Measurements from ENCODE around the gene SLC6A8.

SLC6A8 gene

DNA sequence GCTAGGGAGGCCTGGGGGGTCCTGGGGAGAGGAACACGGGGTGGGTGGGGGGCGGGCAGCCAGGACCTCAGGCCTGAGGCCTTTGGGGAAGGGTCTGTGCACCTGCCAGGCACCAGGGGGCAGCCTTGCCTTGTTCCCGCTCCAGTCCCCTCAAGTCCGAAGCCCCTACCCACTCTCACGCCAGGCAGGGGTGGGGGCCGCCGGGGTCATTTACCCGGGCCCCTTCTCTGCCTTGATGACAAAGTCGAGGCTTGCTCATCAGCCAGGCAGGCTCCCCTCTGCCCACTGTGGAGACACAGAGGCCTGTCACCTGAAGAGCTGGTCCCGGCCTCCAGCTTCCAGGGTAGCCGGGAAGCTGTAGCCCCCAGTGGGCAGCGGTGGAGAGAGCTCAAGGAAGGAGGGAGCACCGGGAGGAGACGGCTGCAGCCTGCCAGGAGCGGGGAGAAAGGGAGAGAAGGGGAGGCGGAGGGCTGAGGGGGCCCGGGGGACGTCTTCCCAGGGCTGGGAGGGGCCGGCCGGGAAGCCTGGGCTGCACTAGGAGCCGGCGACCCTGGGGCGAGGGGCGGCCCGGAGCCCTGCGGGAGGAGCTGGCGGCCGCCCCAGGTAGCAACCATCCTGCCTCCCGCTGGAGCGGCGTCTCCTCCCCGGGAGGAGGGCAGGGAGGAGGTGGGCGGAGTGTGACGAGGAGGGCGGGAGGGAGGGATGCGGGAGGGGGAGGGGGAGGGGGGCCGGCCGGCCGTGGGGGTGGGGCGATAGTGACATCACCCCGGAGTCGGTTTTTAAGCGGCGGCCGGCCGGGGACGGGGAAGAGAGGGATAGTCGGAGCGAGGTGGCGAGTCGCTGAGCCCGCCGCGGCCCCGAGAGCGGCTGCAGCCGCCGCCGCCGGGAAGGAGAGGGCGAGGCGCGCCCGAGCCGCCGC lies at the start of gene SLC6A8:
SLC6A8 (plus strand) TSS at position 806 of the 919 bp plus-strand sequence. CDS start 649 bp downstream, outside the sequence.
- peak; percentile 67 for DNase-seq (ENCODE audit: low spot score)

DNA sequence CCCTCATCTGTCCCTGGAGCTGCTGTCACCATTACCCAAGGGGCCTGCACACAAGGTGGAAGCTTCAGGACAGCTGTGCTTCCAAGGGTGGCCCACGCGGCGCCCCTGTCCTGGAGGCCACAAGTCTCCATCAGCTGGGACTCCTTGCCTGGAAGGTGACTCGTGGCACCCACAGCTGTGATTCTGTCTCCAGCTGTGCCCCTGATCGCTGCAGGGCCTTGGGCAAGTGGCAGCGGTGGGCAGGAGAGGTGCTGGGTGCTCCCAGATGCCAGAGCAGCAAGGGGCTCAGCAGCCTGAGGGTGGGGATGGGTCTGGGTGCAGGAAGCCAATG lies 49.7 kb upstream of the SLC6A8 start:
- no peak for DNase-seq (ENCODE audit: low spot score)

DNA sequence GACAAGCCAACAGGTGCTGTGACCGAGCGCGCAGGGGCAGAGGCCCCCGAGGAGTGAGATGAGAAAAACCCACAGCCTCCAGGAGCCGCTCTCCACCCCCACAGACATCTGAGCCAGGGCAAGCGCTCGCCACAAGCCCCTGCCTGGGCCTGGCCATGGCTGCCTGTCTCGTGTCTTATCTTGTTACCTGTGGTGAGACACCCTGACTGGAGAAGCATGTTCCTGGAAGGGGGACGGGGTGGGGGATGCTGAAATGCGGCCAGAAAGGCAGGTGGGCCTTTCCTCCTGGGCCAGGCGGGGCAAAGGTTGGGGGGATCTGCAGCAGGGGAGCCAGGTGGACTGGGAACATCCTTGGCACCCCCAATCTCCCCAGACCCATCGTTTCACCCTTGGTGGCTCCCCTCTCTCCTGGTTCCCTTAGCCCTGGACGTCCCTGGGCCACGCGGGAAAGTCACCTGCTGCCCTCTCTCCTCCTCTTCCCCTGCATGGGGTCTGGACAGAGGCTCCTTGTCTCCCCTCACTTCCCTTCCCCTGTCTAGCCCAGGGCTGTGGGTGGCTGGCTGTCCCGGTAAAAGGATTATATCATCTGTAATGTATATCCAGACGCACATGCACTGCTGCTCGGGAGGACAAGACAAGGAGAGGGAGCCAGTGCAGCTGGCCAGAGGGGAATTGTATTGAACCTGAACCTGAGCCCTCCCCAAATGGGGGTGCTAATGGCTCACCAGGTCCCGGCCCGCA lies 49.1 kb upstream of the SLC6A8 start:
- DNase-seq (ENCODE audit: low spot score), result no peak

DNA sequence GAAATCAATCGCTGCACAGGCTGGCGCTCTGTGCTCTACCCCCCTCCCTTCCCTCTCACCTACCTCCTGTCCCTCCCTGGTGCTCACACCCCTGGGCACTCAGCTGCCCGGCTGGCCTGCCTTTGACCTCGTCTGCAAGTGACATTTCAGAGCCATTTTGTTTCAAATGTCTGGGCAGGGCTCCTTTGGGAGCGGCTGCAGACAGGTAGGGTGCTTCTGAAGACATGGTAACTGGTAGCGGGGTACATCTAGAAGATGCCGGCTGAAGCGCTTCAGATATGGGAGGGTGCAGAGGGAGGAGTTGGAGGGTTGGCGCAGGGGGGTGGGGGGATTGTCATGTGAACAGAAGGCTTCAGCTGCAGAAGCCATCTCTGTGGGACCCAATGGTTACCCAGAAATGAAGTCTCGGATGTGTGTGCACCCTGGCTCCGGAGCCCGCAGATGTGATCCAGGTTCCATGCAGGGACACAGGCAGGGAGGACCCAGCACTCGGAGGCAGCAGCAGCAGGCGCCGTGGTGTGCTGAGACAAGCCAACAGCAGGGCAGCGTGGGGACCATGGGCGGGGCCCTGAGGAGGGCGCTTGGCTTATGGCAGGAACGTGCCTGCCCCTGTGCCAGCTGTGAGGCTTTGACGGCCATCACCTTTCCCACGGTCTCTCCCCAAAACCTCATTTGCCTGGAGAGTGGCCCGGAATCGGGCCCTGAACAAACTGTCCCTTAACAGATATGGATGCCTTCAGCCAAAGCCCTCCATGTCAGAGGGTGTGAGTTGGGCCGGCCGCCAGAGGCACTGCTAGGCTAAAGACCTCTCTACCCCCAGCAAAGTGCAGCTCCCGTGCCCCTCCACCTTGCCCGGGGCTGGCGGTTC lies 48.3 kb upstream of the SLC6A8 start:
- no peak for DNase-seq (ENCODE audit: low spot score)

DNA sequence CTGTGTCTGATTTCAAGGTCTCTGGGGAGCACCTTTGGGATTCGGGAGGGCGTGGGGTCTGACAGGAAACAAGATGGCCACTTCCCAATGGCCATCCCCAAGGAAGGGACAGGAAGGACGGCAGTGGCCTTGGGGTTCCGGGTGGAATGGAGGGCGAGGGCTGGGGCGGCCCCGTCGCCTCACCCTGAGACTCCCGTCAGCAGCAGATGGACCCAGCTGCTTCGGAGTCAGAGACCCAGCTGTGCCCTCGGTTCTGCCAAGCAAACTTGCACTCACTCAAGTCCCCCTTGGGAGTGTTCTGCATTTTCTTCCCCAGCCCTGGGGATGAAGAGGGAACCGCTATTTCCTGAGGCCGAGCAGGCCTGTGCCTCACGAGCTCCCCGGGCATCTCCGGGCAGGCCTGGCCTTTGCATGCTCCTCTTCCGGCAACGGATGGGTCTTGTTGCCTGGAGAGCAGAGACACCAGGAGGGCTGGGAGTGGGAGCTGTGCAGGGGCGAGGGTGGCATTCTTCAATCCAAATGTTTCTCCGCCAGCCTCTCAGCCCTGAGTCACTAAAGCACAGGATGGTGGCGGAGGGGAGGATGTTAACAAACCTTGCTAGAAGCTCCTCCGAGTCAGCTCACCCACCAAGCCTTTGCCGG lies 47.6 kb upstream of the SLC6A8 start:
- no peak for DNase-seq (ENCODE audit: low spot score)

DNA sequence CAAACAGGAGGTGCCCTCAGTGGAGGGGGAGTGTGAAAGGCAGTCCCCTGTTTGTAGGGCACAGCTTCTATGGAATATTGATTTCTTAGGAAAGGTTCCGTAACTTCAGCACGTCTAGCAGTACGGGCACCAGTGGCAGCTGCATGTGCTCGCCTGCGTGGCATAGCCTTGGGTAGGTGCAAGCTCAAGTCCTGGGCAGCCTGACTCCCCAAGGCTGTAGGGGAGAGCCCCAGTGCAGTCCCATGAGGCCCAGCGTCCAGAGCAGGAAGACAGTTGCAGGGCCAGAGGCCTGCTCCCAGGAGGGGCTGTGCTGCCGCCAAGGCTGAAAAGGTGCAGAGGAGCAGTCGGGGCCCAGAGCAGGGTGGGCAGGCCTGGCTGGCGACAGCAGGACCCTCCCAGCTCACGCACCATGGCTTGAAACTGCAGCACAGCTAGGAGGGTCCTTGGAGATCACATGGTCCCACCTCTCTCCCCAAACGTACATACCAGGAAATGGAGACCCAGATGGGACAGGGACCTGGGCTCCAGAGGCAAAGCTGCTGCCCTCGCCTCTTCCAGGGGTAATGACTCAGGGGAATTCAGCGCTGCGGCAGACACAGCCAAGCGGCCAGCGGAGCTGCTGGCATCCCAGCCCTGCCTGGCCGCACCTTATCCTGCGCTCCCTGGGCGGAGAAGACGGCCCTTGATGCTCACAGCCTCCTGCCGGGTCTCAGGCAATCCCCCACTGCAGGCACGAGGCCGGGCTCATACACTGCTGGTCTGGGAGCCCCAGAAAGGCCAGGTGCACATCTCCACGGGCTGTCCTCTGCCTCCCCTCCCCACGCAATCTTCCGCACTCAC lies 46.8 kb upstream of the SLC6A8 start:
- no peak for DNase-seq (ENCODE audit: low spot score)

DNA sequence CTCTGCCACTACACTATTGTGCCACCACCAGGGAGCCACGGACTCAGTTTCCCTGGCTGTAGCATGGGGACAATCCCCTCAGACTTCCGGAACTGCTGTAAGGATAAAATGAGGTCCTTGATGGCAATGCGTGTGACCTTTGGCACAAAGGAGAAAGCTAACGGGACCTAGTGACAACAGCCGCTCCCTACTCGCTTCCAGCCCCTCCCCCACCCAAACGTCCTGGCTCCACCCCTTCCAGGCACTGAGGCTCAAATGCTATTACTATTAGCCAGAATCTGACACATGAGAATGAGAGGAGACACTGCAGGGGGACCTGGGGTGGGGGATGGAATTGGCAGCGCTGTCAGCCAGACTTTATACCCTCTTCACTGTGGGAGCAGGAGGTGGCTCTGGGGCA lies 46.1 kb upstream of the SLC6A8 start:
- no peak for DNase-seq (ENCODE audit: low spot score)

DNA sequence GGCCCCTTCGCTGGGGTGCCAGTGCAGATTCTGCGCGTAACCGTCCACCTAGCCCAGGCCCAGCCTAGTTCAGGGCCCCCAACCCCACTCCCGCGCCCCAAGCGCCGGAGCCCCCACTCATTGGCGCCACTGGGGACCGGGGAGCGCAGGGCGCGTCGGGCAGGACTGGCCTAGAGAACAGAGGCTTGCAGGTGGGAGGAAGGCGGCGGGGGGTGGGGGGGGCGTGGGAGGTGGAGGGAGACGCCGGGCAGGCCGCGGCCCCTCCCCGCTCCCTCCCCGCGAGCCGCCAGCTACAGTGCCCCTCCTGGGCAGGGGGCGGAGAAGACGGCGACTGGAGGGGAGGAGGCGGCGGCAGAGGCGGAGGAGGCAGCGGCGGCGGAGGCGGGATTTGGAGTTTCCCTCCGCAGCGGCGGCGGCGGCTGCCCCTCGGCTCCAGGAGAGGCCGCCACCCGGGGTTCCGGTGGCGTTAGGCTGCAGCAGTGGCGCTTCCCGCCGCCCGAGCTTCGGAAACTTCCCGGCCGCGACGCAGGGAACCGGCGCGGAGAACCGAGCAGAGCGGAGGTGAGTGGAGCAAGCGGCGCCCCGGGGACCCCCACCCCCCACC lies 45.6 kb upstream of the SLC6A8 start:
- no peak for DNase-seq (ENCODE audit: low spot score)

DNA sequence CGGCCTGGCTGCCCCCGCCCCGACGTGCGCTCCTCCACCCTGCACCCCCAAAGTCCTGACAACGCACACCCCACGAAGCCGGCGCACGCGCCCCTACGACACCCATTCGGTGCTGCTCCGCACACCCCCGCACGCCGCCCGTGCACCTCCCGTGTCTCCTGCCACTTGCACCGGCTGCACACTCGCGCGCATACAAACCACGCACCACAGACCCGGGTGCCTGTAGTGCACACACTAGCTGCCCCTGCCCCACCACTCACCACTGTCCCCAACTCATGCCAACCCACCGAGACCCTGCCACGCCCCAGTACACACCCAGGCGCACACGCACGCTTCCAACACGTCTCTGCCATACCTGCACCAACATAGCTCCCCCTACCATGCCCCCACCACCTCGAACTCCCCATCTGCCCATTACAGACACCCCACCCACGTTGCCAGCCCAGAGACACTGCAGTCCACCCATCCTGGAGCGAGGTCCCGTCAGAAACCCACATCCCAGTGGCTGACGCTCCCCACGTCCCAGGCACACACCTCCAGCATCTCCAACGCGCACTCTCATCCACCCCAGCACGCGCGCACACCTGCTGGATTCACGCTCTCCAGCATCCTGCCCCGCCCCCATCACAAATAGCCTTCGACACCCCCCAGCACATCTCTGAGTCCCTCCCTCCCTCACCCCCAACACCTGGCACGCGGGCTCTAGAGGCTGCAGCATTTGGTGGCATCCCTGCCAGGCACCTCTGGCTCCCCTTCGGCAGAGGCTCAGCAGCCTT lies 44.9 kb upstream of the SLC6A8 start:
- no peak for DNase-seq (ENCODE audit: low spot score)

DNA sequence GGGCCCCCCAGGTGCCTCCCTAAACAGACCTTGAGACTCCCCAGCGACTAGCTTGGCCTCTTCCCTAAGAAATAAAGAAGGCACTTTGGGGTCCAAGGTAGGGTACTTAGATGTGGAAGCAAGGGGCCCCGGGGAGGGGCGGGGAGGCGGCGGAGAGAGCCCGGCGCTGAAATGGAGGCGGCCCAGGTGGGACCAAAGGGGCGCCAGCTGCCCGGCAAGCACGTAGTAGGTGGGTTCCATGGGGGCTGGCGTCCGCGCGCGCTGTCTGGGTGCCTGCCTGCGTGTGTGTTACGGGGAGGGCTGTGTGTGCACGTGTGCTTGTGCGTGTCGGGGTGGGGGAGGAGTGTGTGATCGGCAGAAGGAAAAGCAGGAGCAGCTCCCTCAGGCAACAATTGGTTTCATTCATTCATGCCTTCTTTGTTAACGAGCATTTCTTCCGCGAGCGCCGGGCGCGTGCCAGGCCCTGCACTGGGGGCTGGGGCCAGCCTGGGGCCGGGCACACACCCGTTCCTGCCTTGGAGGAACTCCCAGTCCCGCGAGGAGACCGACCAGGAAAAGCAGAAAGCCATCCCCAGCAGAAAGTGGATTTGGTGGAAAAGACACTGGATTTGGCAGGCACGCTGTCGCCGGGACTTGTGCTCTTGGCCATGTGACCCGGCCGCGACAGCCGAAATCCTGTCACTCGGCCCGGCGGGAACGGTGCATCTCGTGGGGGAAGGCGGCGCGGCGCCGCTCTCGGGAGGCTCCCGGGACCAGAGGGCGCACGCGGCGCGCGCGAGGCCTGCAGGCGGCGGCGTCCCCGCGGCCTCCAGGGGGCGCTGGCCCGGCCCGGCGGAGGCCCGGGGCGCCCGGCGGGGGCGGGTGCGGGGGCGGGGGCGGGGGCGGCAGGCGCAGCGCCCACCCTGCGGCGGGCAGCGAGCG lies 44.0 kb upstream of the SLC6A8 start:
- no peak for DNase-seq (ENCODE audit: low spot score)

DNA sequence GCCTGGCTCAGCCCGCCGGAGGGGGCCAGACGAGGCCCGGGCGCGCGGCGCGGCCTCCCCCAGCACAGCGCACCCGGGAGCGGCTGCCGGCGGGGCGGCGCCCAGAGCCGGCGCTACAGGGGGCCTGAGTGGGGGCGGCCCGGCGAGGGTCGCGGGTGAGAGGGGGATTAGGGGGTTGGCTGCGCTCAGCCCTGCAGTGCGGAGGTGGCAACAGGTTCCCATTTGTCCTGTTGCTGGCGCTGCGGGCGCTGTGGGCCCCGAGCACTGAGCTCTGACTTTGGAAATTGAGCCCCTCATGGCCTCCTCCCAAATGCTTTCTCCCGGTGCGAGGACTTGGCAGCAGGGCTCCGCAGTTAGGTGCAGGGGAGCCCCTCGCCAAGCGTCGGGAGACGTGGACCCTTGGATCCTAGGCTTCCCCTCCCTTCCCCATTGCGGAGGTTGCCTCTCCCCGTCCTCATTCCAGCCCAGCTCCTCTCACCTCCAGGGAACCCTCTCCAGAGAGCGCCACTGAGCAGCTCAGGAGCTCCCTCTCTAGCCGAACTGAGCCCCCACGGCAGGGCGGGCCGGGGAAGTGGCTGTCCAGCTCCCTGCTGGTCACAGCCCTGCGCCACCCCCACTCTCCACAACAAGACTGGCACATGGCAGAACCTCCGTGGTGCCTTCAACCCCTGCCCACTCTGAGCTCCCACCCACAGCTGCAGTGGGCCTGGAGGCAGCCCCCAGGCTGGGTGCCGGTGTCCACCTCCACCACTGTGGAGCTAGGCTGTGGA lies 43.2 kb upstream of the SLC6A8 start:
- DNase-seq (ENCODE audit: low spot score), result no peak

DNA sequence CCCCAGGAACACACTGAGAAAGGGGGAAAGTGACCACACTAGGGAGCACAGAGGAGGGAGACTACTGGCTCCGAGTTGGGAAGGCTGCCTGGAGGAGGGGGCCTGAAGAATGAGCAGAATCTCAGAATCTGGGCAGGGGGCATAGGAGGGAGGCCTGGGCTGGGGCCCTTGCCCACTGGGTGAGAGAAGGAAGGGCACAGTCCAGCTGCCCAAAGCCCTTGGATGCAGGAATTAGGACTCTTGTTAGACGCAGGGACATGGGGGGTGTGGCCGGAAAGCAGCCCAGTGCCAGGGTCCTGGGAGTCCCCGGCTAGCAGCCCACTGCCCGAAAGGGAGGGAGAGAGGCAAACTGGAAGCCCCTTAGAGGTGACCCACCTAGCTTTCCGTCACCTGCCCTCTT lies 42.6 kb upstream of the SLC6A8 start:
- no peak for DNase-seq (ENCODE audit: low spot score)

DNA sequence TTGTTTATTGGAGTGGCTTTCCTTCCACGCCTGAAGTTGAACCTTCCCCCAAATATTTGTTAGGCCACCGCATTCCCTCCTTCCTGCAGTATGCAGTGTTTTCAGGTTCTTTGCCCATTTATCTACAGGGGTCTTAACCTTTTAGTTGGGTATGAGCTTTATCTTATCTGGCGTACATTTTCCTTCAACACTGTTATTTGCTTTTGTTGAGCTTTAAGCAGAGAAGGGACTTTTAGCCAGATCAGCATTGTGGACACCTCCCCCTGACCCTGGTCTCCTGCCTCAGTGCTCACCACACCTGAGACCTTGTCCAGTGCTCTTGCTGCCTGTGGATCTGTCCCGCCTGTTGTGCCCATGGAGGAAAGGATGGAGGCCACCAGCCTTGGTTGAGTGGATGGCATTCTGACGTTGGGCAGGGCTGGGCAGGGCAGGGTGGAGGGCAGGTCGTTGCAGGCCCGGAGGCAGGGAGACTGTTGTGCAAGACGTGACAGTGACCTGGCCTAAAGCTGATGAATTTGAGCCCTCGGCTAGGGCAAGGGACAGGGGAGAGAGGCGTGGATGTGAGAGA lies 41.7 kb upstream of the SLC6A8 start:
- no peak for DNase-seq (ENCODE audit: low spot score)

DNA sequence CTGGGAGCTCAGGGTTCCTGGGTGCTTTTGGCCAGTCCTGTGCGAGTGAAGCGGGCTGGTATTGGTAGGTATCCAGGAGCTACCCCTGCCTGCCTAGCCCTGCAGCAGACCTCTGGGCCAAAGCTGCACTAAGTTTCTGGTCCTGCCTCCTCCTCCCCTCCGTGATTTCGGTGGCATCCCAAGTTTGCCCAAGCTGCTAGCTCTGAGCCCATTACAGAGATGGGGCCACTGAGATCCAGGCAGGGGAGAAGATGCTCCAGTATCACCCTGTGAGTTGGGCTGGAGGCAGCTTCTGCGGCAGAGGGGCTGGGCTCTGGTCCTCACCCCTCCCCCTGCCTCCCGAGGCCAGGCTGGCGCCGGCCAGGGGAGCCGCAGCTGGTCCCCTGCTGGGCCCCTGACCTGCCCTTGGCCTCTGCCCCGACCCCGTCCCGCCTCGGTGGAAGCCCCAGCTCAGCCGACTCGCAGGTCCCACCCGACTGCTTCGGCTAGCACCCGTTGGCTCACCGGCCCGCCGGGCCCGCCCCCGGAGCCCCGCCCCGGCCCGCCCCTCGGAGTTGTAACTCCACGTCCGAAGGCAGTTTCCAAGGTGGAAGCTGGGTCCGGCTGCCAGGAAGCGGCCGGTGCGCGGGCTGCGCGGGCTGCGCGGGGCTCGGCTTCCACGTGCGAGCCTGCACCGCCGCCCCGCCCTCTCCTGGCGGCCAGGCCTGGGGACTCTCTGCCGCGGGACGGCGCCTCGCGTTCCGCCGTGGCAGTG lies 40.9 kb upstream of the SLC6A8 start, which contains the start of gene DUSP9:
DUSP9 (plus strand) TSS at position 584 of the 754 bp plus-strand sequence. CDS start 751 bp downstream, outside the sequence.
- DNase-seq (ENCODE audit: low spot score), result no peak

DNA sequence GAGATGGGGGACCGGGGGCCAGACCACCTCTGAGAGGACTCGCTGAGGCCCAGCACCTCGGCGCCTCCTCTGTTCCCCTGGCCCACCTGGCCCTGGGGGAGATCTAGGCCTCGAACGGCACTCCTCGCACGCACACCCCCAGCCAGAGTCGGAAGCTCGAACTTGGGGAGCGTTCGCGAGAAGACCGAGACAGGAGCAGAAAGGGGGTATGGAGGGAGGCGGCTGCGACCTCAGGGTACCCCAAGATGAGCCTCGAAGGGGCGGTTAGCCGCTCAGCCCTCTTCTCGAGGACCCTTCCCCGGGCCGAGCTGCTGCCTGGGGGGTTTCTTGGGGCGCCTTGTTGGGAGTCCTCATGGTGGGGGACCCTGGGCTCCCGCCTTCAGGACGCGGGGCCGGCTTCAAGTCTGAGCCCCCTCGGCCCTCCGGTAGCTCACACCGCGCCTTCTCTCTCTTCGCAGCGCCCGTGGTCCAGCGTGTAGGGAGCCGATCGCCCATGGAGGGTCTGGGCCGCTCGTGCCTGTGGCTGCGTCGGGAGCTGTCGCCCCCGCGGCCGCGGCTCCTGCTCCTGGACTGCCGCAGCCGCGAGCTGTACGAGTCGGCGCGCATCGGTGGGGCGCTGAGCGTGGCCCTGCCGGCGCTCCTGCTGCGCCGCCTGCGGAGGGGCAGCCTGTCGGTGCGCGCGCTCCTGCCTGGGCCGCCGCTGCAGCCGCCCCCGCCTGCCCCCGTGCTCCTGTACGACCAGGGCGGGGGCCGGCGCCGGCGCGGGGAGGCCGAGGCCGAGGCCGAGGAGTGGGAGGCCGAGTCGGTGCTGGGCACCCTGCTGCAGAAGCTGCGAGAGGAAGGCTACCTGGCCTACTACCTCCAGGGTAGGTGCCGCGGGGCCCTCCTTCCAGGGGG lies 40.0 kb upstream of the SLC6A8 start:
- no peak for DNase-seq (ENCODE audit: low spot score)
